Left lung (tissue), 10 donors: ENCODE data around the gene SLC25A19. TPM values are rescaled to one million over a fixed set of nuclear protein-coding genes. Genes with fewer than 3 reads are reported as not detected.
A peak's percentile ranks its signal among the peaks of the same experiment; 100 is the strongest.
"Not testable (repeated sequence)": the region's sequence is repeated elsewhere in the genome, so short reads cannot be mapped to it uniquely, and the experiment has no call there.

Experiments used
- ATAC-seq: fragments of 200-7000 bp; cut with Tn5 transposase; one replicate; pipeline ENCODE4 v1.9.1; 2020; ENCODE audit warnings: moderate library complexity
- DNase-seq, 4 donors: peaks; one replicate each; pipeline ENCODE4 v3.0.0-alpha.2; 2013 to 2020
- H3K27ac ChIP-seq, 2 donors: fragments of 200-600 bp; sonication (generic) in 1 of 2; one replicate each; pipeline versions ENCODE4 v1.5.0 to v1.8.0; 2020 to 2021
- H3K27me3 ChIP-seq, 2 donors: fragments of 200-600 bp; sonication (generic) in 1 of 2; one replicate each; pipeline versions ENCODE4 v1.5.0 to v1.8.0; 2020 to 2021
- H3K36me3 ChIP-seq, 2 donors: fragments of 200-600 bp; sonication (generic) in 1 of 2; one replicate each; pipeline versions ENCODE4 v1.5.0 to v1.8.0; 2020 to 2021
- H3K4me1 ChIP-seq, 2 donors: fragments of 200-600 bp; one replicate each; pipeline ENCODE4 v1.8.0; 2021
- H3K4me3 ChIP-seq, 2 donors: fragments of 200-600 bp; sonication (generic) in 1 of 2; one replicate each; pipeline versions ENCODE4 v1.5.0 to v1.8.0; 2020 to 2021; ENCODE audit warnings: mild to moderate bottlenecking in 1 of 2
- H3K9me3 ChIP-seq, 2 donors: fragments of 200-600 bp; sonication (generic) in 1 of 2; one replicate each; pipeline versions ENCODE4 v1.5.0 to v1.8.0; 2020 to 2021
- intact Hi-C, 2 donors: fragments of 100-400 bp; cut with DNase I; formaldehyde crosslinking; loops; one replicate each; pipeline versions ENCODE4 v1.11.2 to v1.14.2; 2022
- polyA plus RNA-seq, 6 donors: library from polyadenylated mRNA; unstranded; fragments of 120-200 nt; gene quantifications; one replicate each; pipeline ENCODE4 v1.2.1, GENCODE V29; 2013; ENCODE audit not compliant: insufficient read length in 6 of 6
- total RNA-seq, 2 donors: library from RNA; stranded (reverse); fragmentation: NEBNext Ultra II Directional; extraction: Animal tissue kit (Norgen Biotek cat#: 25700); gene quantifications; one replicate each; pipeline ENCODE4 v1.2.1, GENCODE V29; 2021
- TF ChIP-seq, protein P1 (sequence below), 2 donors: fragments of 200-600 bp; sonication (generic) in 1 of 2; IDR thresholded peaks; one replicate each; pipeline versions ENCODE4 v1.5.0 to v1.8.0; 2021; ENCODE audit warnings: antibody characterized with exemption in 2 of 2
- donor health status: DM: no; HTN: yes; CAD: no.
- donor health status: DM: no; HTN: no; CAD: no.

The SLC25A19 gene
- total and polyA plus RNA-seq, 8 donors, result 5.9 to 29.7 (median 7.4) TPM

- H3K4me1 ChIP-seq, result peaks cover 3 to 30% of the 10 kb centered on the region in 2 donors
- intact Hi-C loops, result no loop called here
- DNase-seq, result no peak
- no peak overlapping the region for H3K27ac ChIP-seq
- no peak overlapping the region for H3K4me3 ChIP-seq
- H3K36me3 ChIP-seq, result peaks cover 0 to 45% of the 10 kb centered on the region in 2 donors
- no peaks in the 10 kb centered on the region for H3K27me3 ChIP-seq
- no peaks in the 10 kb centered on the region for H3K9me3 ChIP-seq
- TF ChIP-seq, protein P1, sequence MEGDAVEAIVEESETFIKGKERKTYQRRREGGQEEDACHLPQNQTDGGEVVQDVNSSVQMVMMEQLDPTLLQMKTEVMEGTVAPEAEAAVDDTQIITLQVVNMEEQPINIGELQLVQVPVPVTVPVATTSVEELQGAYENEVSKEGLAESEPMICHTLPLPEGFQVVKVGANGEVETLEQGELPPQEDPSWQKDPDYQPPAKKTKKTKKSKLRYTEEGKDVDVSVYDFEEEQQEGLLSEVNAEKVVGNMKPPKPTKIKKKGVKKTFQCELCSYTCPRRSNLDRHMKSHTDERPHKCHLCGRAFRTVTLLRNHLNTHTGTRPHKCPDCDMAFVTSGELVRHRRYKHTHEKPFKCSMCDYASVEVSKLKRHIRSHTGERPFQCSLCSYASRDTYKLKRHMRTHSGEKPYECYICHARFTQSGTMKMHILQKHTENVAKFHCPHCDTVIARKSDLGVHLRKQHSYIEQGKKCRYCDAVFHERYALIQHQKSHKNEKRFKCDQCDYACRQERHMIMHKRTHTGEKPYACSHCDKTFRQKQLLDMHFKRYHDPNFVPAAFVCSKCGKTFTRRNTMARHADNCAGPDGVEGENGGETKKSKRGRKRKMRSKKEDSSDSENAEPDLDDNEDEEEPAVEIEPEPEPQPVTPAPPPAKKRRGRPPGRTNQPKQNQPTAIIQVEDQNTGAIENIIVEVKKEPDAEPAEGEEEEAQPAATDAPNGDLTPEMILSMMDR (IDR thresholded peaks at IDR 0.05), result no peak
- no peak for ATAC-seq
Observed at GRCh38 chr17:75287221-75287620, 2.0 kb downstream of the SLC25A19 start.

GRCh38 chr17:75285123-75285522, 4.1 kb downstream of the SLC25A19 start:
- H3K27ac ChIP-seq, result no peak overlapping the region
- peaks cover 0 to 64% of the 10 kb centered on the region in 2 donors for H3K36me3 ChIP-seq
- H3K4me3 ChIP-seq, result no peak overlapping the region
- peaks cover 3 to 21% of the 10 kb centered on the region in 2 donors for H3K4me1 ChIP-seq
- no peaks in the 10 kb centered on the region for H3K9me3 ChIP-seq
- ATAC-seq, result no peak
- DNase-seq, result no peak
- intact Hi-C loops, result no loop called here
- TF ChIP-seq, protein P1 (IDR thresholded peaks at IDR 0.05), result no peak
- no peaks in the 10 kb centered on the region for H3K27me3 ChIP-seq

DNA sequence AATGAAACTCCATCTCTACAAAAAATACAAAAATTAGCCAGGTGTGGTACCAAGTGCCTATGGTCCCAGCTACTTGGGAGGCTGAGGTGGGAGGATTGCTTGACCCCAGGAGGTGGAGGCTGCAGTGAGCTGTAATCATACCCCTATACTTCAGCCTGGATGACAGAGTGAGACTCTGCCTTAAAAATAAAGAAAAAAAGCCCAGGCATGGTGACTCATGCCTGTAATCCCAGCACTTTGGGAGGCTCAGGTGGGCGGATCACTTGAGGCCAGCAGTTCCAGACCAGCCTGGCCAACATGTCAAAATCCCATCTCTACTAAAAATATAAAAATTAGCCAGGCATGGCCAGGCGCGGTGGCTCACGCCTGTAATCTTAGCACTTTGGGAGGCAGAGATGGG, 9.0 kb downstream of the SLC25A19 start:
- DNase-seq, H3K27ac ChIP-seq, H3K4me3 ChIP-seq, H3K4me1 ChIP-seq, intact Hi-C loops, H3K9me3 ChIP-seq, ATAC-seq, H3K27me3 ChIP-seq: not testable (repeated sequence)
- H3K36me3 ChIP-seq, result peaks cover 0 to 80% of the 10 kb centered on the region in 2 donors

DNA sequence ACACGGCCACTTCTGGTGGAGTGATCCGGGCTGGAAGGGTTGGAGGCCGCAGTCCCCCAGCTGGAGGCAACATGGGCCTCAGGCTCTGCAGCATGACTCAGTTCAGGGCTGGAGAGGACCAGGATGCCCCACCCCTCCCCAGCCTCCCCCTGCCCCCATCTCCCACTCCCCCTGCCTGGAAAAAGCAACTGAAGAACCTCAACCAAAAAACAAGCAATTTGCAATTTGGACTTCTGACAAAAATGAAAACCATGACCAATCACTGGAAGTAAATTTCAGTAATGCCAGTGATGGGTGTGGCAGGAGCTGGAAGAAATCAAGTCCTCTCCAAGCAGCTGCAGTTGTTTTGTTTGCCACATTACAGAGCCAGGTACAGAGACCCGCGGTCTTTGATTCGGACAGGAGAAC, 11.6 kb downstream of the SLC25A19 start:
- peak; percentile 83 for ATAC-seq
- peaks cover 3 to 6% of the 10 kb centered on the region in 2 donors for H3K4me1 ChIP-seq
- TF ChIP-seq, protein P1 (IDR thresholded peaks at IDR 0.05), result no peak
- no peak overlapping the region for H3K4me3 ChIP-seq
- intact Hi-C loops, result no loop called here
- H3K9me3 ChIP-seq, result no peaks in the 10 kb centered on the region
- H3K36me3 ChIP-seq, result peaks cover 0 to 77% of the 10 kb centered on the region in 2 donors
- peak overlapping the region; percentile 45 to 59 for H3K27ac ChIP-seq
- no peak for DNase-seq
- H3K27me3 ChIP-seq, result no peaks in the 10 kb centered on the region

- H3K27me3 ChIP-seq, result no peaks in the 10 kb centered on the region
- intact Hi-C loops, result no loop called here
- peaks cover 16 to 34% of the 10 kb centered on the region in 2 donors for H3K4me1 ChIP-seq
- TF ChIP-seq, protein P1 (IDR thresholded peaks at IDR 0.05), result no peak
- ATAC-seq, result no peak
- H3K9me3 ChIP-seq, result no peaks in the 10 kb centered on the region
- H3K36me3 ChIP-seq, result peaks cover 0 to 52% of the 10 kb centered on the region in 2 donors
- H3K4me3 ChIP-seq, result no peak overlapping the region
- H3K27ac ChIP-seq, result no peak overlapping the region
- DNase-seq, result no peak
Observed at GRCh38 chr17:75273977-75274708, 15.1 kb downstream of the SLC25A19 start.

DNA sequence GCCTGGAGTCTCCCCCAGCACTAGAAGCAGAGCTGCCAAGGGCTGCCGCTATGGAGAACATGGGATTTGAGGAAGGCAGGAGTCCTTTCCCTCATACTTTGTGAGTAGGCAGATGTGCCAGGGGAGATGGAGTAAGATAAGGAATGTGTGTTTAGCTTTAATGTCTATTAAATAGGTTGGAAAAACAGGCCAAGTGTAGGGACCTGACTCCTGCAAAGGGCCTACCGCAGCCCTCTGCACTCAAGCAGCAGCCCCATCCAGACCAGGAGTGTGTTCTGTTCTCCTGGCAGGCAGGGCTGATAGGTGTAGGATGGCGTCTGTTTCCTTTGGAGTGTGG, 16.4 kb downstream of the SLC25A19 start:
- TF ChIP-seq, protein P1 (IDR thresholded peaks at IDR 0.05), result no peak
- intact Hi-C loops, result no loop called here
- DNase-seq (no peak), ATAC-seq (no peak)
- peaks cover 13 to 46% of the 10 kb centered on the region in 2 donors for H3K4me1 ChIP-seq
- no peaks in the 10 kb centered on the region for H3K27me3 ChIP-seq
- H3K9me3 ChIP-seq, result no peaks in the 10 kb centered on the region
- H3K27ac ChIP-seq, result peak overlapping the region in 1 of 2 donors; percentile 95
- peaks cover 0 to 42% of the 10 kb centered on the region in 2 donors for H3K36me3 ChIP-seq
- H3K4me3 ChIP-seq, result no peak overlapping the region
